ENCODE measurements around the gene ZNF280B.
"Not testable (repeated sequence)": the region's sequence is repeated elsewhere in the genome, so short reads cannot be mapped to it uniquely, and the experiment has no call there.

ZNF280B gene

GRCh38 chr22:22534604-22535415 is 26.3 kb upstream of the ZNF280B start:
- DNase-seq = no peak

- no peak for DNase-seq
Observed at GRCh38 chr22:22533863-22534262, 25.3 kb upstream of the ZNF280B start.

- no peak for DNase-seq
Observed at GRCh38 chr22:22533417-22533816, 24.9 kb upstream of the ZNF280B start.

- DNase-seq = not testable (repeated sequence)
Observed at GRCh38 chr22:22532547-22533071, 24.1 kb upstream of the ZNF280B start.

- DNase-seq = no peak
Observed at GRCh38 chr22:22531770-22532546, 23.4 kb upstream of the ZNF280B start.

GRCh38 chr22:22528780-22529179 is 20.2 kb upstream of the ZNF280B start:
- DNase-seq = no peak

- DNase-seq = no peak
Observed at GRCh38 chr22:22527312-22527711, 18.8 kb upstream of the ZNF280B start.

GRCh38 chr22:22526125-22526912 is 17.8 kb upstream of the ZNF280B start:
- no peak for DNase-seq

- DNase-seq = no peak
Observed at GRCh38 chr22:22523494-22523893, 15.0 kb upstream of the ZNF280B start.

- no peak for DNase-seq
Observed at GRCh38 chr22:22521631-22522030, 13.1 kb upstream of the ZNF280B start.

- DNase-seq = no peak
Observed at GRCh38 chr22:22520667-22521602, 12.4 kb upstream of the ZNF280B start.

GRCh38 chr22:22520020-22520656 is 11.6 kb upstream of the ZNF280B start, which contains the start of gene ZNF280A:
Gene ZNF280A (minus strand): TSS chr22:22520270. CDS start chr22:22515630, 4,640 bp downstream.
- no peak for DNase-seq

- no peak for DNase-seq
Observed at GRCh38 chr22:22519591-22519990, 11.0 kb upstream of the ZNF280B start.

GRCh38 chr22:22516992-22517391 is 8.4 kb upstream of the ZNF280B start:
- no peak for DNase-seq

GRCh38 chr22:22515890-22516289 is 7.3 kb upstream of the ZNF280B start:
- no peak for DNase-seq

- not testable (repeated sequence) for DNase-seq
Observed at GRCh38 chr22:22514431-22514830, 5.9 kb upstream of the ZNF280B start.

GRCh38 chr22:22513619-22514018 is 5.1 kb upstream of the ZNF280B start:
- DNase-seq = no peak

- DNase-seq = no peak
Observed at GRCh38 chr22:22512951-22513350, 4.4 kb upstream of the ZNF280B start.

GRCh38 chr22:22510833-22511232 is 2.3 kb upstream of the ZNF280B start:
- DNase-seq = not testable (repeated sequence)

- not testable (repeated sequence) for DNase-seq
Observed at GRCh38 chr22:22509912-22510311, 1.4 kb upstream of the ZNF280B start.

- DNase-seq = no peak
Observed at GRCh38 chr22:22507743-22508273, 734 bp downstream of the ZNF280B start.
